ENCODE data around the gene COMMD1. TPM values are rescaled to one million over a fixed set of nuclear protein-coding genes. Genes with fewer than 3 reads are reported as not detected.
"Not testable (repeated sequence)": the region's sequence is repeated elsewhere in the genome, so short reads cannot be mapped to it uniquely, and the experiment has no call there.

Gene COMMD1
- total and polyA plus RNA-seq, 10 donors: 23.9 to 40.1 (median 35.0) TPM

- Histone ChIP-seq H3K36me3 (peaks cover 0 to under 1% (median 0%) of the 10 kb centered on the region in 6 donors), H3K9me3 (no peaks in the 10 kb centered on the region), H3K27me3 (replicated peaks in 1 of 7) (no peaks in the 10 kb centered on the region), H3K4me1 (peaks cover 0 to 25% (median 6%) of the 10 kb centered on the region in 6 donors), H3K4me3 (no peak overlapping the region), H3K27ac (no peak overlapping the region)
- no peak for DNase-seq
- intact Hi-C loops (cut with DNase I; ENCODE audit: low total_unique reads): no loop called here
- WGBS, 5 donors: 61 to 71% (median 68%) methylated on average over 2 of the region's 2 CpGs
- TF ChIP-seq POLR2A (IDR thresholded peaks at IDR 0.05): no peak
- TF ChIP-seq, protein P1, sequence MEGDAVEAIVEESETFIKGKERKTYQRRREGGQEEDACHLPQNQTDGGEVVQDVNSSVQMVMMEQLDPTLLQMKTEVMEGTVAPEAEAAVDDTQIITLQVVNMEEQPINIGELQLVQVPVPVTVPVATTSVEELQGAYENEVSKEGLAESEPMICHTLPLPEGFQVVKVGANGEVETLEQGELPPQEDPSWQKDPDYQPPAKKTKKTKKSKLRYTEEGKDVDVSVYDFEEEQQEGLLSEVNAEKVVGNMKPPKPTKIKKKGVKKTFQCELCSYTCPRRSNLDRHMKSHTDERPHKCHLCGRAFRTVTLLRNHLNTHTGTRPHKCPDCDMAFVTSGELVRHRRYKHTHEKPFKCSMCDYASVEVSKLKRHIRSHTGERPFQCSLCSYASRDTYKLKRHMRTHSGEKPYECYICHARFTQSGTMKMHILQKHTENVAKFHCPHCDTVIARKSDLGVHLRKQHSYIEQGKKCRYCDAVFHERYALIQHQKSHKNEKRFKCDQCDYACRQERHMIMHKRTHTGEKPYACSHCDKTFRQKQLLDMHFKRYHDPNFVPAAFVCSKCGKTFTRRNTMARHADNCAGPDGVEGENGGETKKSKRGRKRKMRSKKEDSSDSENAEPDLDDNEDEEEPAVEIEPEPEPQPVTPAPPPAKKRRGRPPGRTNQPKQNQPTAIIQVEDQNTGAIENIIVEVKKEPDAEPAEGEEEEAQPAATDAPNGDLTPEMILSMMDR (IDR thresholded peaks at IDR 0.05 in 8 of 11, conservative IDR thresholded peaks at IDR 0.05 in 3 of 11): no peak
- TF ChIP-seq POLR2AphosphoS5 (IDR thresholded peaks at IDR 0.05): no peak
Observed at GRCh38 chr2:61995515-61995914, 90.0 kb downstream of the COMMD1 start.

- no peak overlapping the region for H3K27ac ChIP-seq
- no peak for DNase-seq
- H3K9me3 ChIP-seq: no peaks in the 10 kb centered on the region
- 86 to 93% (median 92%) methylated on average over 8 of the region's 8 CpGs for WGBS, 5 donors
- TF ChIP-seq, protein P1 (IDR thresholded peaks at IDR 0.05 in 8 of 11, conservative IDR thresholded peaks at IDR 0.05 in 3 of 11): no peak
- no peak for TF ChIP-seq POLR2A (IDR thresholded peaks at IDR 0.05)
- TF ChIP-seq POLR2AphosphoS5 (IDR thresholded peaks at IDR 0.05): no peak
- no peak overlapping the region for H3K4me3 ChIP-seq
- H3K27me3 ChIP-seq (replicated peaks in 1 of 7): no peaks in the 10 kb centered on the region
- intact Hi-C loops (cut with DNase I; ENCODE audit: low total_unique reads): no loop called here
- H3K4me1 ChIP-seq: peaks cover 0 to 21% (median 6%) of the 10 kb centered on the region in 6 donors
- peaks cover 0 to 26% (median 11%) of the 10 kb centered on the region in 6 donors for H3K36me3 ChIP-seq
Observed at GRCh38 chr2:61998426-61998825, 93.0 kb downstream of the COMMD1 start.

DNA sequence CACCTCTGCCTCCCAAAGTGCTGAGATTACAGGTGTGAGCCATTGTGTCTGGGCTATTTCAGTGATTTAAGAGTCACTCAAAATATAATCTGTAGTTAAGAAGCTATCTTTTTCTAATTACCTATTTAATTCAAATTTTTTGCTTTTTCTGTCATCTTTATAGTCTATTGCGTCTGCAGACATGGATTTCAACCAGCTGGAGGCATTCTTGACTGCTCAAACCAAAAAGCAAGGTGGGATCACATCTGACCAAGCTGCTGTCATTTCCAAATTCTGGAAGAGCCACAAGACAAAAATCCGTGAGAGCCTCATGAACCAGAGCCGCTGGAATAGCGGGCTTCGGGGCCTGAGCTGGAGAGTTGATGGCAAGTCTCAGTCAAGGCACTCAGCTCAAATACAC lies 95.1 kb downstream of the COMMD1 start:
- no peaks in the 10 kb centered on the region for H3K27me3 ChIP-seq (replicated peaks in 1 of 7)
- DNase-seq: no peak
- no peak for TF ChIP-seq POLR2AphosphoS5 (IDR thresholded peaks at IDR 0.05)
- TF ChIP-seq, protein P1 (IDR thresholded peaks at IDR 0.05 in 8 of 11, conservative IDR thresholded peaks at IDR 0.05 in 3 of 11): no peak
- TF ChIP-seq POLR2A (IDR thresholded peaks at IDR 0.05): no peak
- intact Hi-C loops (cut with DNase I; ENCODE audit: low total_unique reads): no loop called here
- 90 to 100% (median 94%) methylated on average over 5 of the region's 5 CpGs for WGBS, 5 donors
- peaks cover 0 to 43% (median 11%) of the 10 kb centered on the region in 6 donors for H3K36me3 ChIP-seq
- peaks cover 0 to under 1% (median 0%) of the 10 kb centered on the region in 6 donors for H3K4me1 ChIP-seq
- no peak overlapping the region for H3K4me3 ChIP-seq
- no peaks in the 10 kb centered on the region for H3K9me3 ChIP-seq
- no peak overlapping the region for H3K27ac ChIP-seq

GRCh38 chr2:62001431-62001830 lies 96.0 kb downstream of the COMMD1 start:
- Histone ChIP-seq H3K4me3 (no peak overlapping the region), H3K36me3 (peaks cover 0 to 43% (median 11%) of the 10 kb centered on the region in 6 donors), H3K4me1 (no peaks in the 10 kb centered on the region), H3K27ac (no peak overlapping the region), H3K27me3 (replicated peaks in 1 of 7) (no peaks in the 10 kb centered on the region), H3K9me3 (no peaks in the 10 kb centered on the region)
- intact Hi-C loops (cut with DNase I; ENCODE audit: low total_unique reads): no loop called here
- TF ChIP-seq POLR2AphosphoS5 (IDR thresholded peaks at IDR 0.05) (no peak), POLR2A (IDR thresholded peaks at IDR 0.05) (no peak)
- TF ChIP-seq, protein P1 (IDR thresholded peaks at IDR 0.05 in 8 of 11, conservative IDR thresholded peaks at IDR 0.05 in 3 of 11): no peak
- DNase-seq: no peak

GRCh38 chr2:62004428-62004827 lies 99.0 kb downstream of the COMMD1 start:
- H3K4me1 ChIP-seq; H3K27ac ChIP-seq; DNase-seq; H3K27me3 ChIP-seq (replicated peaks in 1 of 7); H3K4me3 ChIP-seq; H3K9me3 ChIP-seq; intact Hi-C loops (cut with DNase I; ENCODE audit: low total_unique reads): not testable (repeated sequence)
- peaks cover 0 to 43% (median 11%) of the 10 kb centered on the region in 6 donors for H3K36me3 ChIP-seq
- WGBS, 5 donors: 67 to 85% (median 81%) methylated on average over 5 of the region's 5 CpGs
